SK-N-SH (cell line): ENCODE measurements around the gene VPS35L. TPM values are rescaled to one million over a fixed set of nuclear protein-coding genes. Genes with fewer than 3 reads are reported as not detected.
A peak's percentile ranks its signal among the peaks of the same experiment; 100 is the strongest.
"Not testable (repeated sequence)": the region's sequence is repeated elsewhere in the genome, so short reads cannot be mapped to it uniquely, and the experiment has no call there.

Experiments used
- CTCF ChIA-PET: fragments of 300-600, 350-600 bp; formaldehyde crosslinking; extraction: SDS; loops from one replicate; lab custom pipeline; 2021; lab: Yijun Ruan, JAX
- POLR2A ChIA-PET: fragments of 350-600 bp; sonication (Branson Sonifier 250); formaldehyde crosslinking; extraction: SDS; loops from one replicate; lab custom pipeline; 2020; ENCODE audit warnings: antibody characterized with exemption, inconsistent platforms; lab: Yijun Ruan, JAX
- DNase-seq: peaks from one replicate; pipeline ENCODE4 v3.0.0; 2012
- H2AFZ ChIP-seq: fragments of 200-600 bp; sonication (generic); 2 replicates; pipeline ENCODE4 v1.8.1; 2016; ENCODE audit warnings: antibody characterized with exemption, mild to moderate bottlenecking, low read depth
- H3F3A ChIP-seq: fragments of 200-600 bp; sonication (generic); replicated peaks from 2 replicates; pipeline ENCODE3; 2016; ENCODE audit warnings: antibody characterized with exemption, mild to moderate bottlenecking; ENCODE audit not compliant: insufficient read depth
- H3K27ac ChIP-seq, 2 experiments: fragments of 200-500 bp in 1 of 2; fragments of 200-600 bp in 1 of 2; sonication (Bioruptor generic) in 1 of 2; sonication (generic), shearing (Covaris generic) in 1 of 2; 2 replicates each; pipeline versions ENCODE4 v1.5.1 to v1.6.1; 2014 to 2016; ENCODE audit warnings: low read depth in 2 of 2, inconsistent platforms in 1 of 2, low read length in 1 of 2, mild to moderate bottlenecking in 1 of 2, mixed read lengths in 1 of 2
- H3K27me3 ChIP-seq: fragments of 200-600 bp; sonication (generic), shearing (Covaris generic); 2 replicates; pipeline ENCODE4 v1.6.1; 2016; ENCODE audit warnings: mixed run types; ENCODE audit not compliant: insufficient read depth
- H3K36me3 ChIP-seq, 2 experiments: fragments of 200-500 bp in 1 of 2; fragments of 200-600 bp in 1 of 2; sonication (Bioruptor generic) in 1 of 2; sonication (generic) in 1 of 2; replicated peaks in 1 of 2; 2 replicates each; pipeline versions ENCODE3 to v1.5.1; 2014 to 2016; ENCODE audit warnings: low read length in 1 of 2, mild to moderate bottlenecking in 1 of 2; ENCODE audit not compliant: insufficient read depth in 2 of 2, control insufficient read depth in 1 of 2
- H3K4me1 ChIP-seq, 2 experiments: fragments of 200-500 bp in 1 of 2; fragments of 200-600 bp in 1 of 2; sonication (Bioruptor generic) in 1 of 2; sonication (generic), shearing (Covaris generic) in 1 of 2; 2 replicates each; pipeline versions ENCODE4 v1.5.1 to v1.6.1; 2014 to 2016; ENCODE audit warnings: low read depth in 1 of 2, low read length in 1 of 2, mixed run types in 1 of 2; ENCODE audit not compliant: insufficient read depth in 2 of 2, control insufficient read depth in 1 of 2
- H3K4me2 ChIP-seq: fragments of 200-600 bp; sonication (generic), shearing (Covaris generic); 2 replicates; pipeline ENCODE4 v1.6.1; 2017; ENCODE audit warnings: mixed run types
- H3K4me3 ChIP-seq, 2 experiments: fragments of 200-500 bp in 1 of 2; fragments of 200-600 bp in 1 of 2; sonication (Bioruptor generic) in 1 of 2; sonication (generic), shearing (Covaris generic) in 1 of 2; 2 replicates each; pipeline versions ENCODE4 v1.5.1 to v1.8.1; 2014 to 2016; ENCODE audit warnings: low read depth in 2 of 2, inconsistent platforms in 1 of 2, low read length in 1 of 2, mild to moderate bottlenecking in 1 of 2, mixed read lengths in 1 of 2, moderate library complexity in 1 of 2
- H3K79me2 ChIP-seq: fragments of 200-600 bp; sonication (generic); 2 replicates; pipeline ENCODE4 v1.8.1; 2017; ENCODE audit warnings: mild to moderate bottlenecking; ENCODE audit not compliant: insufficient read depth
- H3K9ac ChIP-seq: fragments of 200-600 bp; sonication (generic); 2 replicates; pipeline ENCODE4 v1.6.1; 2017; ENCODE audit warnings: mixed run types
- H3K9me2 ChIP-seq: fragments of 200-600 bp; sonication (generic); 2 replicates; pipeline ENCODE4 v1.6.1; 2017; ENCODE audit warnings: mixed run types
- H3K9me3 ChIP-seq: fragments of 200-600 bp; sonication (generic); 2 replicates; pipeline ENCODE4 v1.6.1; 2017; ENCODE audit warnings: mixed run types, mild to moderate bottlenecking, moderate library complexity
- H4K20me1 ChIP-seq: fragments of 200-600 bp; sonication (generic); 2 replicates; pipeline ENCODE4 v1.6.1; 2017; ENCODE audit warnings: mild to moderate bottlenecking, mixed run types; ENCODE audit not compliant: insufficient read depth
- CTCF ChIP-seq: fragments of 200-600 bp; sonication (generic); IDR thresholded peaks from 2 replicates; pipeline ENCODE4 v1.6.1; 2017; ENCODE audit warnings: antibody characterized with exemption, mild to moderate bottlenecking, moderate library complexity
- ELF1 ChIP-seq: IDR thresholded peaks from 2 replicates; pipeline ENCODE4 v1.4.0; 2012
- EP300 ChIP-seq, 2 experiments: IDR thresholded peaks; 2 replicates each; pipeline versions ENCODE4 v1.4.0 to v1.6.1; 2012; ENCODE audit warnings: borderline replicate concordance in 1 of 2, low read depth in 1 of 2, low read length in 1 of 2
- EZH2phosphoT487 ChIP-seq: fragments of 200-600 bp; sonication (generic); IDR thresholded peaks from 2 replicates; pipeline ENCODE4 v1.6.1; 2017; ENCODE audit warnings: low read depth, mixed run types, mild to moderate bottlenecking, antibody characterized with exemption, moderate library complexity, borderline replicate concordance
- FOSL2 ChIP-seq: IDR thresholded peaks from 2 replicates; pipeline ENCODE4 v1.4.0; 2012; ENCODE audit warnings: low read depth, mild to moderate bottlenecking, moderate library complexity, borderline replicate concordance
- FOXJ3 ChIP-seq: sonication (generic); formaldehyde crosslinking; IDR thresholded peaks from 2 replicates; pipeline ENCODE4 v1.5.1; 2020; ENCODE audit warnings: mild to moderate bottlenecking, missing genetic modification reagents
- MEF2A ChIP-seq: IDR thresholded peaks from 2 replicates; pipeline ENCODE4 v1.4.0; 2012; ENCODE audit warnings: low read depth, borderline replicate concordance
- NRF1 ChIP-seq: IDR thresholded peaks from 2 replicates; pipeline ENCODE4 v1.6.1; 2012; ENCODE audit warnings: low read depth, mild to moderate bottlenecking, low read length
- POLR2AphosphoS5 ChIP-seq: IDR thresholded peaks from 2 replicates; pipeline ENCODE4 v1.6.1; 2012; ENCODE audit warnings: low read depth, low read length
- WGBS: methylation state at CpG from one replicate; pipeline ENCODE4 v1.1.6; 2017; ENCODE audit warnings: low lambda C conversion rate; 5-methylcytosine and 5-hydroxymethylcytosine counted together
- polyA plus RNA-seq, 3 experiments: library from polyadenylated mRNA; depleted of rRNA; stranded (reverse); fragments of >200 nt; gene quantifications; 2 replicates each; pipeline ENCODE4 v1.2.3, GENCODE V29; 2012
- TF ChIP-seq, protein P1 (sequence below): fragments of 150-350 bp; IDR thresholded peaks from 2 replicates; pipeline ENCODE4 v1.6.1; 2017; ENCODE audit warnings: antibody characterized with exemption, low read length, low read depth, borderline replicate concordance
- TF ChIP-seq, protein P2 (sequence below): IDR thresholded peaks from 2 replicates; pipeline ENCODE4 v1.4.0; 2012; ENCODE audit warnings: low read depth, borderline replicate concordance

VPS35L gene
- polyA plus RNA-seq, 1 of the 3 experiments (the other 2 are of a cell fraction) = 35.3 TPM

- TF ChIP-seq CTCF = no peak
Measured at GRCh38 chr16:19716183-19716582, 160.7 kb downstream of the VPS35L start (continued).

DNA sequence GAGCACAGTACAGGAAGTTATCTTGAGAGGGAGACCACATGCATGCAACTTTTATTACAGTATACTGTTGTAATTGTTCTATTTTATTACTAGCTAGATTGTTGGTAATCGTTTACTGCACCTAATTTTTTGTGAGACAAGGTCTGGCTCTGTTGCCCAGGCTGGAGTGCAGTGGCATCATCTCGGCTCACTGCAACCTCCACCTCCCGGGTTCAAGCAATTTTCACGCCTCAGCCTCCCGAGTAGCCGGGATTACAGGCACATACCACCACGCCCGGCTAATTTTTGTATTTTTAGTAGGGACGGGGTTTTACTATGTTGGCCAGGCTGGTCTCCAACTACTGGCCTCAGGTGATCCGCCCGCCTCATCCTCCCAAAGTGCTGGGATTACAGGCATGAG, 161.2 kb downstream of the VPS35L start:
- WGBS = 22% methylated on average over 11 of the region's 11 CpGs
- DNase-seq, H3F3A ChIP-seq, H3K9me2 ChIP-seq, H3K27me3 ChIP-seq, POLR2A ChIA-PET, H3K9me3 ChIP-seq, H2AFZ ChIP-seq: not testable (repeated sequence)
- CTCF ChIA-PET = interaction anchor here (1.4 kb wide), 1 partner anchor 170 kb away, joined by 4 read pairs; no protein-coding TSS in a partner anchor
- Histone ChIP-seq H3K4me2 (peak overlapping the region; percentile 85), H3K79me2 (peaks cover 80% of the 10 kb centered on the region), H3K4me1 (peaks cover 0 to 12% of the 10 kb centered on the region in 2 experiments; a peak in 1 of 4 replicates), H3K27ac (peak overlapping the region in 1 of 2 experiments; percentile 83; a peak in 1 of 4 replicates), H3K36me3 (peaks cover 13 to 31% of the 10 kb centered on the region in 2 experiments), H4K20me1 (peaks cover 25% of the 10 kb centered on the region), H3K4me3 (peak overlapping the region; percentile 83 to 100), H3K9ac (peak overlapping the region; percentile 91)

- Histone ChIP-seq H3F3A (no peaks in the 10 kb centered on the region), H4K20me1 (peaks cover 19% of the 10 kb centered on the region), H2AFZ (peak overlapping the region; percentile 97), H3K79me2 (peaks cover 75% of the 10 kb centered on the region), H3K27ac (peak overlapping the region; percentile 82 to 83), H3K9ac (peak overlapping the region; percentile 91), H3K9me3 (no peaks in the 10 kb centered on the region), H3K36me3 (peaks cover 12 to 25% of the 10 kb centered on the region in 2 experiments), H3K4me3 (peak overlapping the region; percentile 83 to 100), H3K4me1 (peaks cover 0 to 12% of the 10 kb centered on the region in 2 experiments; a peak in 1 of 4 replicates), H3K27me3 (no peaks in the 10 kb centered on the region), H3K4me2 (peak overlapping the region; percentile 85), H3K9me2 (no peaks in the 10 kb centered on the region)
- no peak for DNase-seq
- ChIA-PET CTCF (interaction anchor here (0.7 to 1.4 kb wide), 5 partner anchors 22 to 169 kb away, joined by 3 to 4 read pairs (median 3); partner anchors contain the start of gene GPRC5B), POLR2A (interaction anchor here (1.2 to 2.1 kb wide), 3 partner anchors 21 to 167 kb away, joined by 3 to 7 read pairs (median 6); partner anchors contain the start of genes GPRC5B and VPS35L)
- no peak for TF ChIP-seq EP300 (IDR thresholded peaks at IDR 0.05; ENCODE audit: borderline replicate concordance in 1 of 2, low read depth in 1 of 2, low read length in 1 of 2)
- TF ChIP-seq, protein P1, sequence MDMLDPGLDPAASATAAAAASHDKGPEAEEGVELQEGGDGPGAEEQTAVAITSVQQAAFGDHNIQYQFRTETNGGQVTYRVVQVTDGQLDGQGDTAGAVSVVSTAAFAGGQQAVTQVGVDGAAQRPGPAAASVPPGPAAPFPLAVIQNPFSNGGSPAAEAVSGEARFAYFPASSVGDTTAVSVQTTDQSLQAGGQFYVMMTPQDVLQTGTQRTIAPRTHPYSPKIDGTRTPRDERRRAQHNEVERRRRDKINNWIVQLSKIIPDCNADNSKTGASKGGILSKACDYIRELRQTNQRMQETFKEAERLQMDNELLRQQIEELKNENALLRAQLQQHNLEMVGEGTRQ = no peak
- no peak for TF ChIP-seq FOSL2
- no peak for TF ChIP-seq ELF1
- TF ChIP-seq, protein P2, sequence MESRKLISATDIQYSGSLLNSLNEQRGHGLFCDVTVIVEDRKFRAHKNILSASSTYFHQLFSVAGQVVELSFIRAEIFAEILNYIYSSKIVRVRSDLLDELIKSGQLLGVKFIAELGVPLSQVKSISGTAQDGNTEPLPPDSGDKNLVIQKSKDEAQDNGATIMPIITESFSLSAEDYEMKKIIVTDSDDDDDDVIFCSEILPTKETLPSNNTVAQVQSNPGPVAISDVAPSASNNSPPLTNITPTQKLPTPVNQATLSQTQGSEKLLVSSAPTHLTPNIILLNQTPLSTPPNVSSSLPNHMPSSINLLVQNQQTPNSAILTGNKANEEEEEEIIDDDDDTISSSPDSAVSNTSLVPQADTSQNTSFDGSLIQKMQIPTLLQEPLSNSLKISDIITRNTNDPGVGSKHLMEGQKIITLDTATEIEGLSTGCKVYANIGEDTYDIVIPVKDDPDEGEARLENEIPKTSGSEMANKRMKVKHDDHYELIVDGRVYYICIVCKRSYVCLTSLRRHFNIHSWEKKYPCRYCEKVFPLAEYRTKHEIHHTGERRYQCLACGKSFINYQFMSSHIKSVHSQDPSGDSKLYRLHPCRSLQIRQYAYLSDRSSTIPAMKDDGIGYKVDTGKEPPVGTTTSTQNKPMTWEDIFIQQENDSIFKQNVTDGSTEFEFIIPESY = no peak
- TF ChIP-seq MEF2A = no peak
- TF ChIP-seq FOXJ3 (CRISPR knock-in tag) = no peak
- no peak for TF ChIP-seq EZH2phosphoT487
- TF ChIP-seq POLR2AphosphoS5 = no peak
- no peak for TF ChIP-seq NRF1
- 1% methylated on average over 10 of the region's 10 CpGs for WGBS
Measured at GRCh38 chr16:19717314-19717713, 161.8 kb downstream of the VPS35L start.
